Ectodermal cell (in vitro differentiated cells): Measurements from ENCODE around the gene FOXF1.

ENCODE experiments used
- H3K27ac ChIP-seq: 2 replicates; pipeline ENCODE4 v1.7.0; 2013; ENCODE audit warnings: mild to moderate bottlenecking, low read depth, low read length; ENCODE audit not compliant: insufficient read depth, poor library complexity, severe bottlenecking
- H3K27me3 ChIP-seq: 2 replicates; pipeline ENCODE4 v1.7.0; 2013; ENCODE audit warnings: mild to moderate bottlenecking, low read length; ENCODE audit not compliant: insufficient read depth, control insufficient read depth, poor library complexity, severe bottlenecking
- H3K36me3 ChIP-seq: one replicate; pipeline ENCODE4 v1.7.0; 2013; ENCODE audit warnings: low read length; ENCODE audit not compliant: control insufficient read depth, insufficient read depth
- H3K4me1 ChIP-seq: one replicate; pipeline ENCODE4 v1.7.0; 2013; ENCODE audit warnings: low read length; ENCODE audit not compliant: control insufficient read depth, insufficient read depth
- H3K4me3 ChIP-seq: 2 replicates; pipeline ENCODE4 v1.7.0; 2013; ENCODE audit warnings: low read depth, low read length, control low read depth; ENCODE audit not compliant: insufficient read depth
- H3K9me3 ChIP-seq: 2 replicates; pipeline ENCODE4 v1.7.0; 2013; ENCODE audit warnings: mild to moderate bottlenecking, low read length, moderate library complexity; ENCODE audit not compliant: control insufficient read depth
- WGBS, 2 experiments: methylation state at CpG; one replicate each; pipeline ENCODE4 v1.1.7; 2013; ENCODE audit warnings: missing lambda C conversion rate in 2 of 2; 5-methylcytosine and 5-hydroxymethylcytosine counted together

FOXF1 gene

DNA sequence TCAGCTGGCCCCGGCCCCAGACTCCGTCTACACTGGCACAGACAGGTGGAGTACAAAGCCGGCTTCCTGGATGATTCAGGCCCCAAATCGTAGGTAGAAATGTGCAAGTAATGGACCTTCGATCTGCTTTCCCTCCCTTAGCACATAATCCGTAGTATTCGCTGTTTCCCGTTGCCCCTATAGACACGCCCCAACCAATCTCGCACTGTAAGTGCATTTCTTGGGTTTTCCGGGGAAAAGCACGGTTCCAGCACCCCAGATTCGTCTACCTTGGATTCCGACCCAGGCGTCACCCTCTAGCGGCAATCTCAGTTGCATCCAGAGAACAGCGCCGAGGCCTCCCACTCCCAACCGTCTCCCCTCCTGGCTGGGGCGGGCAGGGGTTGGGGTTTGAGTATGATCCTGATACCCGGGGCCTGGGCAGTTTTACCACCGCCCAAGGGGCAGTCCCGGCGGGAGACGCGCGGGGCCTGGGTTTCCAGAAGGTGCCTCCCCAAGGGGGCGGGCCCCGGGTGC, 12.1 kb upstream of the FOXF1 start:
- Histone ChIP-seq H3K4me3 (no peak overlapping the region), H3K9me3 (no peaks in the 10 kb centered on the region), H3K27ac (no peak overlapping the region), H3K27me3 (peaks cover 100% of the 10 kb centered on the region), H3K36me3 (no peaks in the 10 kb centered on the region), H3K4me1 (peaks cover 39% of the 10 kb centered on the region)
- whole genome bisulfite sequencing, 2 experiments = 2 to 3% methylated on average over 29 of the region's 29 CpGs

GRCh38 chr16:86498671-86499439, 11.5 kb upstream of the FOXF1 start:
- peaks cover 100% of the 10 kb centered on the region for H3K27me3 ChIP-seq
- WGBS, 2 experiments = 2% methylated on average over 61 of the region's 61 CpGs
- no peak overlapping the region for H3K4me3 ChIP-seq
- H3K9me3 ChIP-seq = no peaks in the 10 kb centered on the region
- no peaks in the 10 kb centered on the region for H3K36me3 ChIP-seq
- H3K27ac ChIP-seq = no peak overlapping the region
- peaks cover 39% of the 10 kb centered on the region for H3K4me1 ChIP-seq

GRCh38 chr16:86499440-86499786, 10.9 kb upstream of the FOXF1 start:
- H3K4me1 ChIP-seq = peaks cover 35% of the 10 kb centered on the region
- no peak overlapping the region for H3K4me3 ChIP-seq
- no peak overlapping the region for H3K27ac ChIP-seq
- peaks cover 100% of the 10 kb centered on the region for H3K27me3 ChIP-seq
- H3K9me3 ChIP-seq = no peaks in the 10 kb centered on the region
- WGBS, 2 experiments = 2 to 8% methylated on average over 2 to 4 of the region's 4 CpGs
- H3K36me3 ChIP-seq = no peaks in the 10 kb centered on the region

- no peak overlapping the region for H3K27ac ChIP-seq
- H3K4me1 ChIP-seq = peaks cover 29% of the 10 kb centered on the region
- H3K4me3 ChIP-seq = no peak overlapping the region
- H3K9me3 ChIP-seq = no peaks in the 10 kb centered on the region
- no peaks in the 10 kb centered on the region for H3K36me3 ChIP-seq
- 4% methylated on average over 15 to 16 of the region's 16 CpGs for WGBS, 2 experiments
- H3K27me3 ChIP-seq = peaks cover 100% of the 10 kb centered on the region
Measured at GRCh38 chr16:86499889-86500707, 10.2 kb upstream of the FOXF1 start.

DNA sequence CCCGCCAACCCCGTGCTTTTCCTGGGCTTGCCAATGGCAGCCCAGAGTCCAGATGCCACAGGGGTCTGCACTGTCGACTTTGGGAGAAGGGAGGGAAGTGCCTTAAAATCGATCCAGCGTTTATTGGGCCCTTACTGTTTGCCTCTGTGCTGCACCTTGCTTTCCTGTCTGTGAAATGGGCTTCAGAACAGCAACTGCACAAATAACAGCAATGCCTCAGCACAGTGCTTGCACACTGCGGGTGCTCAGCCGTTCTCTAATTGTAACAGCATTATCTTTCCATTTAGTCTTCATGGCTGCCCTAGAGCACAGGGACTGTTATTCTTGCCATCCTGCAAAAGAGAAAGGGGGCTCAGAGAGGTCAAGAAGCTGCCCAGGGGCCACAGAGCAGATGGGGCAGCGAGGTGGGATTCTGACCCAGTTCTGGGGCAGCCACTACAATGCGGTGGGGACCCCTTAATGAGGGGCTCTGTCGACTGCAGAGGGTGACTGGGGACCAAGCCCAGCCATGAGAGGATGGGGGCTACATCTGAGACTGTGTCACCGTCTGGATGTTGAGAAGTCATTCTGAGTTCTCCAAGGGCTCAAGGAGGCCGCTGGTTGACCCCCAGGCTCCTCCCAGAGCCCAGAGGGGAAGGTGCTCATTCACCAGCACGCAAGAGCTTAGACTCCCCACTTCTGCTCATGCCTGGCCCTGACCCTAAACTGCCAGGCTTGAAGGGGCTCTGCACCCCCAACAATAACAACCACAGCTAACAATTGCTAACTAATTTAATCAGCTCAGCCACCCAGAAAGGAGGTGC, 9.4 kb upstream of the FOXF1 start:
- peaks cover 100% of the 10 kb centered on the region for H3K27me3 ChIP-seq
- H3K27ac ChIP-seq = no peak overlapping the region
- no peak overlapping the region for H3K4me3 ChIP-seq
- peaks cover 25% of the 10 kb centered on the region for H3K4me1 ChIP-seq
- 6 to 7% methylated on average over 13 of the region's 13 CpGs for WGBS, 2 experiments
- no peaks in the 10 kb centered on the region for H3K36me3 ChIP-seq
- no peaks in the 10 kb centered on the region for H3K9me3 ChIP-seq

- Histone ChIP-seq H3K4me3 (no peak overlapping the region), H3K9me3 (no peaks in the 10 kb centered on the region), H3K27me3 (peaks cover 100% of the 10 kb centered on the region), H3K27ac (no peak overlapping the region), H3K4me1 (peaks cover 22% of the 10 kb centered on the region), H3K36me3 (no peaks in the 10 kb centered on the region)
- 13 to 14% methylated on average over 19 of the region's 19 CpGs for WGBS, 2 experiments
Measured at GRCh38 chr16:86501989-86502855, 8.1 kb upstream of the FOXF1 start.

GRCh38 chr16:86502856-86503748, 7.2 kb upstream of the FOXF1 start:
- Histone ChIP-seq H3K36me3 (no peaks in the 10 kb centered on the region), H3K4me1 (peaks cover 25% of the 10 kb centered on the region), H3K4me3 (no peak overlapping the region), H3K27ac (no peak overlapping the region), H3K9me3 (no peaks in the 10 kb centered on the region), H3K27me3 (peaks cover 100% of the 10 kb centered on the region)
- WGBS, 2 experiments = 9 to 12% methylated on average over 22 of the region's 22 CpGs

GRCh38 chr16:86503830-86504229, 6.5 kb upstream of the FOXF1 start:
- WGBS, 2 experiments = 12 to 17% methylated on average over 6 of the region's 6 CpGs
- Histone ChIP-seq H3K27me3 (peaks cover 100% of the 10 kb centered on the region), H3K4me1 (peaks cover 20% of the 10 kb centered on the region), H3K27ac (no peak overlapping the region), H3K9me3 (no peaks in the 10 kb centered on the region), H3K4me3 (no peak overlapping the region), H3K36me3 (no peaks in the 10 kb centered on the region)
